Activated CD4-positive, alpha-beta T cell treated with anti-CD3 and anti-CD28 coated beads, Interleukin-2, amount 50 U/mL, for 4 hours (primary cell): ENCODE measurements around the gene SH3D19.
"Not testable (repeated sequence)": the region's sequence is repeated elsewhere in the genome, so short reads cannot be mapped to it uniquely, and the experiment has no call there.

ENCODE experiments used
- DNase-seq, 2 experiments: peaks; one replicate each; pipeline ENCODE4 v3.0.0-alpha.2; 2020

SH3D19 gene

DNA sequence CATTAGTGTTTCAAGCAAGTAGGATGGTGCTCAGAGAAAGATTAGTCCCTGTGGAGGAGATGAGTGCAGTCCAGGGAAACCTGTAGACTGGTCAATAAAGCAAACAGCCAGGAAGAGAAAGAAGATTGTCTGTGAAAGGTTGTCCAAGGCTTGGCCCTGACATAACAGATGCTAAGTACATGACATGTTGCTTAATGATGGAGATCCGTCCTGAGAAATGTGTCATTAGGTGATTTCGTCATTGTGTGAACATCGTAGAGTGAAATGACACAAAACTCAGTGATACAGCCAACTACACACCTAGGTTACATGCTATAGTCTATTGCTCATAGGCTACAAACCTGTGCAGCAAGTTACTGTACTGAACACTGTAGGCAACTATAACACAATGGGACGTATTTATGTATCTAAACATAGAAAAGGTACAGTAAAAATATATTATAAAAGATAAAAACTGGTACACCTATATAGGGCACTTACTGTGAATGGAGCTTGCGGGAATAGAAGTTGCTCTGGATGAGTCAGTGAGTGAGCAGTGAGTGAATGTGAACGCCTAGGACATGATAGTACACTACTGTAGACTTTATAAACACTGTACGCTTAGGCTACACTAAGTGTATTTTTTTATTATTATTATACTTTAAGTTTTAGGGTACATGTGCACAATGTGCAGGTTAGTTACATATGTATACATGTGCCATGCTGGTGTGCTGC lies 57.4 kb downstream of the SH3D19 start:
- no peak for DNase-seq

DNA sequence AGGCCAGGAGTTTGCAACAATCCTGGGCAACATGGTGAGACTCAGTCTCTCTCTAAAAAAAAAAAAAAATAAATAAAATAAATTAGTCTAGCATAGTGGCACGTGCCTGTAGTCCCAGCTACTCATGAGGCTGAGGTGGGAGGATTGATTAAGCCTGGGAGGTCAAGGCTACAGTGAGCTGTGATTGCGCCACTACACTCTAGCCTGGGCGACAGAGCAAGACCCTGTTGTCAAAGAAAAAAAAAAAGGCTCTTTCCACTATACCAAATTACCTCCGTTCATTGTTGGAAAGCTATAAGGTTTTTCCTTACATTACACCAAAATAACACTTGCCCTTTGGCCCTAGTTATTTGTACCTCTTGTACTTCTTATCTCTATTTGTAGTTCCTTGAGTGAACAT lies 58.3 kb downstream of the SH3D19 start:
- DNase-seq: no peak

DNA sequence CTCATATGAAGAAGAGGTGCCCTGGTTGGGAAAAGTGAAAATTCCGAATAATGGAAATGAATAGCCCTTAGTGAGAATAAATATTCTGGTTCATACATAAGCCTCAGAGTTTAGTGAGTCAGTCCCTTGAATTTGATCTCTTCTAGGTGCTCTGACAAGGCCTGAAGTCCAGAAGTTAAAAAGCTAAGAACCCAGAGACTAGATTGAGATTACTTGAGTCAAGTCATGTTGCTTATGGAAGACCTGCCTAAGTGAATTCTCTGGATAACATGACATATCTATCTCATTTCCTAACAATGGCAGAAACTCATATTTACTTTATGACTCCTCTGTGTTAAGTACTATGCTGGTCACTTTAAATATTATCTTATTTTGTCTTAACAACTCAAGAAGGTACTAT lies 58.9 kb downstream of the SH3D19 start:
- DNase-seq: no peak

DNA sequence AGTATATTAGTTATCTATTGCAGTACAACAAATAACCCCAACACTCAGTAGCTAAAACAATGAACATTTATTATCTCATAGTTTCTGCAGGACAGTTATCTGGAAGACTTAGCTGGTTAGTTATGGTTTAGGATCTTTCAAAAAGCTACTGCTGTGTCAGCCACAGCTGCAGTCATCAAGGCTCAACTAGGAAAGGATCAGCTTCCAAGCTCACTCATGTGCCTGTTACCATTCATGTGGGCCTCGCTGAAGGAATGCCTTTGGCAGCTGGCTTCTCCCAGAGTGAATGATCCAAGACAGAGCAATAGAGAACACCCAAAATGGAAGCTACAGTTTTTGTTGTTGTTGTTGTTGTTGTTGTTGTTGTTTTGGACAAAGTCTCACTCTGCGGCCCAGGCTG lies 62.0 kb downstream of the SH3D19 start:
- no peak for DNase-seq

DNA sequence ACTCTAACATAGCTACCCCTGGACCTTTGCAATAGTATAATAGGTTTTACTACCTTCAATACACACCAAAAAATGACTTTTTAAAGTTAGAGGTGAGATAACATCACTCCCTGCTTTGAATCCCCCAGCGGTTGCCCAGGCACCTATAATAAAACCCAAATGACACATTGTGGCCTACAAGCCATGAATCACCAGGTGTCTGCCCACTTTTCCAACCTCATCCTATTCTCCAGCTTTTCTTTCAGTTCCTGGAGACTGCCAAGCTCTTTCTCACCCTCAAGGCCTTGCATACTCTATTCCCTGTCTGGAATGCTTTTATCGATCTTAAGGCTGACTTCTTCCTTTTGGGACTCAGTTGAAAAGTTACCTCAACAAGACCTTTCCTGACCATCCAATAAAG lies 64.9 kb downstream of the SH3D19 start:
- DNase-seq: no peak

DNA sequence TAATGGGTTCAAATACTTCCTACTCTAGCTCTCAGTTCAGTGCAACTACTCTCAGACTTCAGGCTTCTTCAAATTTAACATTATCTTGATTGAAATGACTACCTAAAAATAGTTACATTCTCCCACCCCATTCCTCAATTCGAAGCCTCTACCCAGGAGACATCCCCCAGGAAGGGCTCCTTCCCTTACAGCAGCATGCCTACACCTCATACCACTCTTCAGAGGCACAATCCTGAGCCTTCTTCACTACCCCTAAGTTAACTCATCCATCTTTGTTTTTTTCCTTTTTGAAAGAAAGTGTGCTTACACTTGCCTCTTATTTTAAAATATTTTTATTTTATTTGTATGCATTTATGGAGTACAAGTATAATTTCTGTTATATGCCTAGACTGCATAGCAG lies 65.7 kb downstream of the SH3D19 start:
- DNase-seq: no peak

DNA sequence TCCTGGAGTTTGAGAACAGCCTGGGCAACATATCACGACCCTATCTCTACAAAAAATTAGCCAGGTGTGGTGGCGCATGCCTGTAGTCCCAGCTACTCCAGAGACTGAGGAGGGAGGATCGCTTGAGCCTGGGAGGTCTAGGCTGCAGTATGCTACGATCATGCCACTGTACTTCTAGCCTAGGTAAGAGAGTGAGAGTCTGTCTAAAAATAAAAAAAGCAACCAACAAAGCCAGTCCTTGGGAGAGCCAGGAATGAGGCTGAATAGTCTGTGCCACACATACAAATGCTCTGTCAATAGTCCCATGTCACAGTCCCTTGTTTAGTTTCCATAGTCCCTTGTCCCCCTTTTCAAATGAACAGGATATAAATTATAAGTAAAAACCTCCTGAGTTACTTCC lies 67.7 kb downstream of the SH3D19 start:
- no peak for DNase-seq

DNA sequence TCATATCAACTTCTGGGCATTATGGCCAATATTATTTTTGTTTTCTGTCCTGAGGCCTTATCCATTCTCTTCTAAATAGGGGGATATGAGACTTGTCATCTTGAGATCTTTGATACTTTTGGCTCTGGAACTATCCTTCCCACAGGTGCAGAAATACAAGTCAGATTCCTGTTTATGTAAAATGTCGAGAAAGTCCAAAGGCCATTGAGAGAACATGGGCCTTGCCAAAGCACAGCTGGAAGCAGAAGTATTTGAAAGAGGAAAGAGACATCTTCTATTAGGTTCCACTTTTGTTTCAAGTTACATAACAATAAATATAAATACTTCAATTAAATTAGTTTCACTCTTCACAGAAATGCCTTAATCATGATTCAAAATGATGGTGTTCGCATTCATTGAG lies 69.3 kb downstream of the SH3D19 start:
- no peak for DNase-seq

DNA sequence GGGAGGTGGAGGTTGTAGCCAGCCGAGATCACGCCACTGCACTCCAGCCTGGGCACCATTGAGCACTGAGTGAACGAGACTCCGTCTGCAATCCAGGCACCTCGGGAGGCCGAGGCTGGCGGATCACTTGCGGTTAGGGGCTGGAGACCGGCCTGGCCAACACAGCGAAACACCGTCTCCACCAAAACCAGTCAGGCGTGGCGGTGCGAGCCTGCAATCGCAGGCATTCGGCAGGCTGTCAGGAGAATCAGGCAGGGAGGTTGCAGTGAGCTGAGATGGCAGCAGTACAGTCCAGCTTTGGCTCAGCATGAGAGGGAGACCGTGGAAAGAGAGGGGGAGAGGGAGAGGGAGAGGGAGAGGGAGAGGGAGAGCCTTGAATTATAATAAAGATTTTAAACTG lies 69.7 kb downstream of the SH3D19 start:
- not testable (repeated sequence) for DNase-seq

DNA sequence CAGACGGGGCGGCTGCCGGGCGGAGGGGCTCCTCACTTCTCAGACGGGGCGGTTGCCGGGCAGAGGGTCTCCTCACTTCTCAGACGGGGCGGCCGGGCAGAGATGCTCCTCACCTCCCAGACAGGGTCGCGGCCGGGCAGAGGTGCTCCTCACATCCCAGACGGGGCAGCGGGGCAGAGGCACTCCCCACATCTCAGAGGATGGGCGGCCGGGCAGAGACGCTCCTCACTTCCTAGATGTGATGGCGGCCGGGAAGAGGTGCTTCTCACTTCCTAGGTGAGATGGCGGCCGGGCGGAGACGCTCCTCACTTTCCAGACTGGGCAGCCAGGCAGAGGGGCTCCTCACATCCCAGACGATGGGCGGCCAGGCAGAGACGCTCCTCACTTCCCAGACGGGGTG lies 70.2 kb downstream of the SH3D19 start:
- DNase-seq: not testable (repeated sequence)

DNA sequence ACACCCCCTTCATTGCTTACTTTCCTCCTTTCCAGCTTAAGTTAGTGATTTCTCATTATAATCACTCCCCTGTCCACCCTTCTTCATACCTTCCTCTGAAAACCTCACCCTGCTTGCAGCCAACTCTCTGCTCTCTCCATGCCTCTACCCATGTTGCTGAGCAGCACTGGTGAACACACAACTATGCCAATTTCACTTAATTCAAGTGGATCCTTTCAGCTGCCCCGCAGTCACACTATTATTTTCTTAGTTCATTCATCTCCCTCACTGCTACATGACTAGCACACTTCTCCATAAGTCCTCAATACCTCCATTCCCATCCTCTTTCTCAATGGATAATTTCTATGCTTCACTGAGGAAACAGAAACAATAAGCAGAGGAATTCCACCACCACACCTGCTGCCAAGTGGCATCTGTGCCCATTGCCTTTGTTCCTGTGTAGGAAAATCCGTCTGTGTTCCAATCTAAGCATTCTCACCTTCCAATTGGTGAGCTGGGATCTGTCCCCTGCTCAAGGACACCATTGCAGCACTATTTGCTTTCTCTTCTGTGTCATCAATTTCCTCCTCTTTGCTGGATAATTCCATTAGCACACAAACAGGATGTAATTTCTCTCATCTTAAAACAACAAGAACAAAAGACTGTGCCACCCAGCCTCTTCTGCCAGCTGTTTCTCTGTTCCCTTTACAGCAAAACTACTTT lies 73.7 kb downstream of the SH3D19 start:
- no peak for DNase-seq

DNA sequence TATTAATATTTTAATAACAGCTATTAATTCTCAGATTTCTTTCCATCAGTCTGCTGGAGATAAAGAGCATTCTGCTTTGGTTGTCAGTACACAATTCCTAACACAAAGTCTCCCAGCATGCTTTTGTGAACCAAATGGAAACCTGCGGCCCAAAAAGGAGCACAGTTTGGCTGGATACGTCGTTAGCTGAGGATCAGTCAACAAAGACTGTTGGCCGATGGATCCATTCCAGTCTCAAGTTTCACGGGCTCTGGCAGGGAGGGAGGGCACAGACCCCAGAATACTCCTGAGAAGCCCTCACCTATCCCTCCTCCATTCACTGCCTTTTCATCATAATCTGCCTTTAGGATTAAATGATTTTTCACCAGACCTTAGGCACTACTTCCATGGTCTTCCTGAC lies 74.7 kb downstream of the SH3D19 start:
- DNase-seq: no peak

DNA sequence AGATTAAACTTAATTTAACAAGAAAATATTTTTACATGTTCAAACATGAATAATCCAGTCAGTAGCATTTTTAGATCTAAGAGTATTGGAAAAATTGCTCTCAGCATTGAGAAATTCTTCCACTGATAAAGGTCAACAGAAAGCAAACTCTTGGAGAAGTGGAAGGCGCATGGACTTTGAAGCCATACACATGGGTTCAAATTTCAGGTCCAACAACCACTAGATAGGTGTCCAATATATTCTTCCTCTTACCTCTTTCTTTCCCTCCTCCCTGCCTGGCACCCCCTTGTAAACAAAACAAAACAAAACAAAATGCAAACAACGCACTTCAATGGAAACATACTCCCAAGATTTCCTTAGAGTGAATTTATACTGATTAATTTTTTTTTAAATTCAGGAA lies 76.9 kb downstream of the SH3D19 start:
- no peak for DNase-seq

DNA sequence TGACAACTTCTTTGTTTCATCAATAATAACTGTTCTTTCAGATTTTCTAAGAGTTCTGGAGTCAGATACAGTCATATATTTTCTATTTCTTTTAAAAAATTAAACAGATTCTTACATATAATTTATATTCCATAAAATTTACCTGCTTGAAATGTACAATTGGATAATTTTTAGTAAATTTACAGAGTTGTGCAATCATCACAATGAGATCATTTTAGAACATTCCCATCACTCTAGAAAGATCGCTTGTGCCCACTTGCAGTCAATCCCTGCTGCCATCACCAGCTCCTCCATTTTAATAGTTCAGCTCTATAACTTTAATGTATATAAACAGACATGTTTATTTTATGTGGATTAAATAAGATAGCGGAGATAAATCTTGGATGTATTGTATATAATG lies 78.0 kb downstream of the SH3D19 start:
- DNase-seq: no peak

DNA sequence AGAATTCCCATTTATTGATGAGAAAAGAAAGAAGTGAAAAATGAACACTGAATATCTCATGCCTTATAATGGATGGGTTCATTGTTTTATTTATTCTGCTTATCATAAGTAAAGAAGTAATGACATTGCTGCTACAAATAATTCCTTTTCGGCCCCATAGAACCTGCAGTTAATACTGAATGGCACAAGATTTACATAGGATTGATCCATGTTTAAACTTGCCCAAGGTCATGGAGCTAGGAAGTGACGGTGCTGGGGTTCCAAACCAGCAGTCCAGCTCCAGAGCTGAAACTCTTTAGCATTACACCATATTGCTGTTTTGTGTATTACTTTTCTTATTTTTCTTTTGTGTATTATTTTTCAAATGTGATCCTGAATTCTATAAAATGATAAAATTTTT lies 78.7 kb downstream of the SH3D19 start:
- DNase-seq: no peak

DNA sequence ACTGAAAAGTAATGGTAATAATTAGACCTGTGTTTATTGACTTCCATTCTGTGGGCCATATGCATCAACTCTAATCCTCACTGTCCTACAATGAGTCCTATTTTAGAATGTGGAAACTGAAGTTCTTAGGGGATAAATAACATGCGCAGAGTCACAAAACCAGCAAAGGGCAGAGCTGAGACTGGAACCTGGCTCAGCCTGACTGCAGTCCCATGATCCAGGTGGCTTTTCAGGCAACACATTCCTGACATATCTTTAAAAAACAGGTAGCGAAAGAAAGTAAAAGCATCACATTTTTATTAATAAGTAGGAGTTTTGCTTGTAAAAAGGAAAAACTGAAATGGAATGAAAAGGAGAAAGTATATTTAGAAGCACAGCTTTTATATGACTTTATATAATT lies 83.1 kb downstream of the SH3D19 start:
- no peak for DNase-seq

DNA sequence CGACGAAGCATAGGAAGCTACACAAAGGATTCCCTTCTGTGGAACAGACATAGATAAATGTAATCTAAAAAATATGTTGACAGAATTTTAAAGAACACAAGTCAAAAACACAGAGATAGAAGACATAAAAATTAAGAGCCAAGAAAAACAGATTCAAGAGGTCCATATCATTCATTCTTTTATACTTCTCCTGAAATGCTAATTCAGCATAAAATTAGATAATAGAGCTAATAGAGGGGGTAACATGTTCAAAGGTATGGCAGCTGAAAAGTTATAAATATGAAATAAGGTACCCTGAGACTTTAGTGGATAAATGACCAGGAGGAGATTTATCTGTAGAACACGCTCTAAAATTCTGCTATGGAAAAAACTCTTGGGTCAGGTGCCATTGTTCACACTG lies 85.8 kb downstream of the SH3D19 start:
- no peak for DNase-seq

DNA sequence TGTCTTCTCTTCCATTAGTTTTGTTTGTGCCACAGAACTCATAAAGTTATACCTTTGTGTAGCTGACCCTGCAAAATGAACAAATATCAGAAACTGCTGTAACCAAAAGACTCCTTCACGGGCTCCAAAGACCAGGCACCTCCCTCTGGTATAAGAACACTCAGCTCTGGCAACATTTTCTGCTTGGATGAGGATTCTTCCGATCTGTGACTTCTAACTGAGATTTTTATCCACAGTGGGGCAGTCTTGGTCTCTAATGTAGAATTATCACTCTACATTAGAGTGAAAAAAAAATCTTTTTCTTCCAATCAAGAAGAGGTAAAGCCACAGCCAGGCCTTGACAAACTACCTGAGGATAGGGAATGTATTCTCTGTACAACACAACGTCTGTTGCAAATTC lies 86.9 kb downstream of the SH3D19 start:
- no peak for DNase-seq

DNA sequence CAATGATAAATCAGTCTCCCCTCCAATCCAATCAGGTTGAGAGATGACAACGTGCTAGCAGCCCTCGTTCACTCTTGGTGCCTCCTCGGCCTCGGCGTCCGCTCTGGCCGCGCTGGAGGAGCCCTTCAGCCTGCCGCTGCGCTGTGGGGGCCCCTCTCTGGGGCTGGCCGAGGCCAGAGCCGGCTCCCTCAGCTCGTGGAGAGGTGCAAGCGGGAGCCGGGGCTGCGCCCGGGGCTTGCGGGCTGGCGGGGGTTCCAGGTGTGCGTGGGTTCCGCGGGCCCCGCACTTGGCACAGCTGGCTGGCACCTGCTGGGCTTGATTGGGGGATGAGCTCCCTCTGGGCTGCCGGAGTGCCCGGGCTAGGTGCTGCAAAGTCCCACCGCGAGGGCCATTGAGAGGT lies 89.4 kb downstream of the SH3D19 start:
- DNase-seq: no peak

DNA sequence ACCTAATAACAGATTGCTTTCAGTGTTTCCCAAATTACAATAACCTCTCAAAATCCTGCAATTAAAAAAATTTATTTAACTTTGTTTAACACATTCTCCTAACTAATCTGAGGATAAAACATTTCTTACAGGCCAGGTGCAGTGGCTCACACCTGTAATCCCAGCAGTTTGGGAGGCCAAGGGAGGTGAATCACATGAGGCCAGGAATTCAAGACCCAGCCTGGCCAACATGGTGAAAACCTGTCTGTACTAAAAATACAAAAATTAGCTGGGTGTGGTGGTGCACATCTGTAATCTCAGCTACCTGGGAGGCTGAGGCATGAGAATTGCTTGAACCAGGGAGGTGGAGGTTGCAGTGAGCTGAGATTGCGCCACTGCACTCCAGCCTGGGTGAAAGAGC lies 90.0 kb downstream of the SH3D19 start:
- not testable (repeated sequence) for DNase-seq

DNA sequence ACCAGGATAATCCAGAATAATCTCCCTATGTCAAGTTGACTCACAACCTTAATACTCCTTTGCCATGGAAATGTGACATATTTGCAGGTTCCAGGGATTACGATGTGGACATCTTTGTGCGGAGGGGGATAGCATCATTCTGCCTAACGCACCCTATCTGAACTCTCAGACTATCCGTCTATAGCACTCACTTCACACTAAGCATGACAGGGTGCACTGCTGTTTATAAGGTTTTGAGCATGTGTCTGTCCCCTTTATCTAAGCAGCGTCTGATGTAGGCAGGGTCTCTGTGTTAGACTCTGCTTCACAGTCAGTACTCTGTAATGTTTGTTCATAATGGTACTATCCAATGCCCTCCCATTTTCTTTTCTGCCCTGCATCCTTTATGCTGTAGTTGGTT lies 91.8 kb downstream of the SH3D19 start:
- no peak for DNase-seq

DNA sequence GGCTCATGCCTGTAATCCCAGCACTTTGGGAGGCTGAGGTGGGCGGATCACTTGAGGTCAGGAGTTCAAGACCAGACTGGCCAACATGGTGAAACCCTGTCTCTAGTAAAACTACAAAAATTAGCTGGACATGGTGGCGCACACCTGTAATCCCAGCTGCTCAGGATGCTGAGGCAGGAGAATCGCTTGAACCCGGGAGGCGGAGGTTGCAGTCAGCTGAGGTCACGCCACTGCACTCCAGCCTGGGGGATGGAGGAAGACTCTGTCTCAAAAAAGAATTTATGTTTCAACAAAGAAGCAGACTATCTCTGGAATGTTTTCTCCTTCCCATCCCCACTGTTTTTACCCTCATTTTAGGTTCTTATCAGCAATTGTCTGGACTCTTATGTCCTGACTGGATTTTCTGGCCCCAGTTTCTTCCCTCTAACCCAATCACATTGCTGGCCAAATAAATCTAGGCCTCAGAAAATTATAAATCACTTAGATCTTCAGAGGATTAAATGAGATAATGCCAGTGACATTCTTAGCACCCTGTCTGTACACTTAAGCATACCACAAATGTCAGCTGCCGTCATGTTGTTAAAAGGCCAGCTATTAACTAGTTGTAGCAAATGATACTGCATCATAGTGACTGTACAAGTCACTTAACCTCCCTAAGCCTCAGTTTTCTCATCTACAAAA lies 93.3 kb downstream of the SH3D19 start:
- no peak for DNase-seq

DNA sequence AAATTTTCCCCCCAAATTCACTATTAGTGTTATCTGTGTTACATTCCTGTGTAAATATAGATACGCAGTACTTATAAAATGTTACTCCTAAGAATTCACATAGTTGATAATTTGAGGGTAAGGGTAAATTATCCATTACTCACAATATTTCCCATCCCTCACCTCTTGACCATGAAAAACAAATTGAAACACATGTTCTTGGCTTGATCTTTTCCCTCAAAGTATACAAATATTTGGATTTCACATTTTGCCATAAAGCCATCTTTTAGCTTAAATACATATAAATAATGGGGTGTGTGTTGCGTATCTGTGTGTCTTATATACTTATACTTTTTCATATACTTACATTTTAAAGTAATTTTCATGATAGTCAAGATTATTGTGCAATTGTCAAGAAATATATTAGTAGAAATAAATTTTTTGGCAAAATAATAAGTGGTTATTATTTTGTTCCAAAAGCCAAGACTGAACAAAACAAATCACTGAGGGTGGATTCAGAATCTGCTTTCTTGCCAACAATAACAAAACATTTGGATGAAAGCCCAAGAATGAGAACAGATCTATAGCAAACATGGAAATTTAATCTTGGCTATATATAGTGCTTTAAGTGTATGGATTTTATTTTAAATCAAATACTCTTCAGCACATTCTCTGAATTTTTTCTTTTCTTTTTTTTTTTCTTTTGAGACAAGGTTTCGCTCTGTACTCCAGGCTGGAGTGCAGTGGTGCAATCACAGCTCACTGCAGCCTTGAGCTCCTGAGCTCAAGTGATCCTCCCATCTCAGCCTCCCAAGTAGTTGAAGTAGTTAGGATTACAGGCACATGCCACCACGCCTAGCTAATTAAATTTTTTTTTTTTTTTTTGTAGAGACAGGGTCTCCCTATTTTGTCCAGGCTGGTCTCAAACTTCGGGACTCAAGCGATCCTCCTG lies 97.0 kb downstream of the SH3D19 start:
- DNase-seq: no peak
